A549 (cell line): ENCODE results near the gene ZDHHC11. TPM values are rescaled to one million over a fixed set of nuclear protein-coding genes. Genes with fewer than 3 reads are reported as not detected.

Source experiments
- ATAC-seq, 2 experiments: fragments of 200-7000 bp in 1 of 2; fragments of >200 bp in 1 of 2; cut with Nextera tagmentation in 1 of 2; cut with Tn5 transposase in 1 of 2; 3 replicates each; pipeline versions ENCODE4 v1.8.0 to v1.9.1; 2018 to 2020; ENCODE audit warnings: mild to moderate bottlenecking in 1 of 2, moderate library complexity in 1 of 2
- CTCF ChIA-PET: fragments of 300-600 bp; sonication (Branson Sonifier 250); formaldehyde crosslinking; extraction: SDS; loops from one replicate; lab custom pipeline; 2021; ENCODE audit warnings: antibody characterized with exemption, inconsistent platforms; lab: Yijun Ruan, JAX
- POLR2A ChIA-PET: fragments of 350-600 bp; formaldehyde crosslinking; extraction: SDS; loops from one replicate; lab custom pipeline; 2021; ENCODE audit warnings: antibody characterized with exemption, inconsistent platforms; lab: Yijun Ruan, JAX
- DNase-seq, 2 experiments: peaks; one replicate each; pipeline versions ENCODE4 v3.0.0 to v3.0.0-alpha.2; 2011 to 2016; ENCODE audit warnings: low read depth in 1 of 2, low spot score in 1 of 2
- FAIRE-seq: peaks from 2 replicates; lab custom pipeline; 2011; peaks lifted over from hg19 to GRCh38; lab: Jason Lieb, UNC
- H3K27ac ChIP-seq, 2 experiments: fragments of >200 bp; sonication (Bioruptor Twin); formaldehyde crosslinking; 3 replicates each; pipeline ENCODE4 v1.5.1; 2016 to 2017
- H3K4me1 ChIP-seq: fragments of >200 bp; sonication (Bioruptor Twin); formaldehyde crosslinking; 3 replicates; pipeline ENCODE4 v1.6.1; 2016
- H3K4me2 ChIP-seq: fragments of >200 bp; sonication (Bioruptor Twin); formaldehyde crosslinking; 3 replicates; pipeline ENCODE4 v1.6.1; 2016
- H3K4me3 ChIP-seq: fragments of >200 bp; sonication (Bioruptor Twin); formaldehyde crosslinking; 3 replicates; pipeline ENCODE4 v1.5.1; 2016
- H3K9me3 ChIP-seq: fragments of >200 bp; sonication (Bioruptor Twin); formaldehyde crosslinking; 3 replicates; pipeline ENCODE4 v1.6.1; 2016
- BHLHE40 ChIP-seq: IDR thresholded peaks from 2 replicates; pipeline ENCODE4 v1.6.1; 2012; ENCODE audit warnings: low read depth, low read length, inconsistent platforms
- CBX8 ChIP-seq: fragments of 200-600 bp; sonication (generic); IDR thresholded peaks from 2 replicates; pipeline ENCODE4 v1.6.1; 2016
- EHMT2 ChIP-seq: fragments of 200-600 bp; sonication (generic); IDR thresholded peaks from 2 replicates; pipeline ENCODE4 v1.6.1; 2016; ENCODE audit warnings: antibody characterized with exemption, low read depth, mild to moderate bottlenecking, moderate library complexity
- EP300 ChIP-seq, 2 experiments: fragments of >200 bp; sonication (Bioruptor Twin); formaldehyde crosslinking; IDR thresholded peaks; 2 replicates in 1 of 2; 3 replicates in 1 of 2; pipeline ENCODE4 v1.6.1; 2016 to 2017
- FOSB ChIP-seq: fragments of 250-450 bp; sonication (Bioruptor Pico); IDR thresholded peaks from 2 replicates; pipeline ENCODE4 v1.5.0; 2020; ENCODE audit warnings: mild to moderate bottlenecking, moderate library complexity
- HOXB13 ChIP-seq: fragments of 250-450 bp; sonication (Bioruptor Pico); IDR thresholded peaks from 2 replicates; pipeline ENCODE4 v1.5.0; 2020; ENCODE audit warnings: low read depth, mild to moderate bottlenecking, moderate library complexity
- MAFK ChIP-seq: fragments of 450-650 bp; IDR thresholded peaks from 2 replicates; pipeline ENCODE4 v1.6.1; 2014; ENCODE audit not compliant: partially characterized antibody
- NFE2L2 ChIP-seq: fragments of 150-350 bp; conservative IDR thresholded peaks from 2 replicates; pipeline ENCODE4 v1.6.1; 2014; ENCODE audit warnings: low read length
- NPAS2 ChIP-seq: fragments of 250-450 bp; sonication (Bioruptor Pico); IDR thresholded peaks from 2 replicates; pipeline ENCODE4 v1.8.0; 2022; ENCODE audit warnings: mild to moderate bottlenecking, moderate library complexity, borderline replicate concordance
- POLR2A ChIP-seq: IDR thresholded peaks from 2 replicates; pipeline ENCODE4 v1.6.1; 2012; ENCODE audit warnings: mild to moderate bottlenecking, low read length
- RAD21 ChIP-seq, 2 experiments: fragments of >200 bp in 1 of 2; sonication (Bioruptor Twin) in 1 of 2; formaldehyde crosslinking in 1 of 2; IDR thresholded peaks in 1 of 2; conservative IDR thresholded peaks in 1 of 2; 2 replicates in 1 of 2; 3 replicates in 1 of 2; pipeline ENCODE4 v1.6.1; 2012 to 2018; ENCODE audit warnings: inconsistent platforms in 1 of 2
- RFX5 ChIP-seq: fragments of 450-650 bp; IDR thresholded peaks from 2 replicates; pipeline ENCODE4 v1.7.1; 2014; ENCODE audit warnings: antibody characterized with exemption, mild to moderate bottlenecking, moderate library complexity
- TFCP2L1 ChIP-seq: fragments of 250-450 bp; sonication (Bioruptor Pico); IDR thresholded peaks from 2 replicates; pipeline ENCODE4 v1.5.0; 2021; ENCODE audit warnings: mild to moderate bottlenecking
- TP53 ChIP-seq: fragments of 250-450 bp; sonication (Bioruptor Pico); IDR thresholded peaks from 2 replicates; pipeline ENCODE4 v1.5.0; 2021; ENCODE audit warnings: mild to moderate bottlenecking, moderate library complexity
- ZC3H11A ChIP-seq: fragments of 450-650 bp; IDR thresholded peaks from 2 replicates; pipeline ENCODE4 v1.6.1; 2014; ENCODE audit warnings: antibody characterized with exemption, mild to moderate bottlenecking
- ZNF302 ChIP-seq: fragments of 250-450 bp; sonication (Bioruptor Pico); IDR thresholded peaks from 2 replicates; pipeline ENCODE4 v1.9.0; 2021; ENCODE audit warnings: inconsistent platforms, mild to moderate bottlenecking, moderate library complexity
- WGBS: methylation state at CpG from one replicate; pipeline ENCODE4 v1.1.6; 2017; ENCODE audit errors: missing lambda C conversion rate; 5-methylcytosine and 5-hydroxymethylcytosine counted together
- polyA plus RNA-seq, 4 experiments: library from polyadenylated mRNA; depleted of rRNA in 3 of 4; stranded (reverse); fragments of >200 nt; fragmentation: RNase III in 1 of 4; extraction: RNeasy Plus Mini Kit Qiagen cat#74134 plus additional on column Dnase treatment in 1 of 4; gene quantifications; 2 replicates in 3 of 4; 3 replicates in 1 of 4; pipeline ENCODE4 v1.2.3, GENCODE V29; 2011 to 2017
- TF ChIP-seq, protein P1 (sequence below): fragments of >200 bp; sonication (Bioruptor Twin); formaldehyde crosslinking; IDR thresholded peaks from 2 replicates; pipeline ENCODE4 v1.6.1; 2016
- TF ChIP-seq, protein P2 (sequence below): fragments of 200-600 bp; sonication (generic); IDR thresholded peaks from 2 replicates; pipeline ENCODE4 v1.6.1; 2016; ENCODE audit warnings: antibody characterized with exemption, mild to moderate bottlenecking, moderate library complexity
- TF ChIP-seq, protein P3 (sequence below): fragments of 150-350 bp; IDR thresholded peaks from 2 replicates; pipeline ENCODE4 v1.6.1; 2014; ENCODE audit warnings: low read depth, mild to moderate bottlenecking, low read length
- TF ChIP-seq, protein P4 (sequence below): IDR thresholded peaks from 2 replicates; pipeline ENCODE4 v1.6.1; 2012; ENCODE audit warnings: low read depth, borderline replicate concordance
- TF ChIP-seq, protein P5 (sequence below): fragments of 250-450 bp; sonication (Bioruptor Pico); IDR thresholded peaks from 2 replicates; pipeline ENCODE4 v1.5.0; 2020; ENCODE audit warnings: low read depth, mild to moderate bottlenecking, moderate library complexity

The ZDHHC11 gene
- polyA plus RNA-seq, 2 of the 4 experiments (the other 2 are of a cell fraction) = 2.6 to 13.7 TPM

DNA sequence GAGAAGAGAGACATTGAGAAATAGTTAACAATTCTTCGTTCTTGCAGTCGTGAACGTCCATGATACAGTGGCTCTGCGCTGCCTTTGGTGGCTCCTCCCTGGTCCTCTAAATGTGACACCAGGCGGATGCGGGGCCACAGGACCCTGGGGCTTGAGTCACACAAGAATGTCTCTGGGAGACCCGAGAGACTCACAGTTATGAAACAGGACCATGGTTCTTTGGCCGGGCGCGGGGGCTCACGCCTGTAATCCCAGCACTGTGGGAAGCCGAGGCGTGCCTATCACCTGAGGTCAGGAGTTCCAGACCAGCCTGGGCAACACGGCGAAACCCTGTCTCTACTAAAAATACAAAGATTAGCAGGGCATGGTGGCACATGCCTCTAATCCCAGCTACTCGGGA lies 767 bp upstream of the ZDHHC11 start:
- Histone ChIP-seq H3K4me2 (no peak overlapping the region), H3K4me3 (no peak overlapping the region), H3K27ac (no peak overlapping the region), H3K4me1 (no peaks in the 10 kb centered on the region), H3K9me3 (no peaks in the 10 kb centered on the region)
- WGBS = 86% methylated on average over 9 of the region's 16 CpGs
- ATAC-seq (no peak), DNase-seq (no peak), FAIRE-seq (no peak)
- ChIA-PET CTCF (no interaction called here), POLR2A (no interaction called here)
- no peak for TF ChIP-seq POLR2A
- no peak for TF ChIP-seq ZNF302 (CRISPR knock-in tag)
- TF ChIP-seq CBX8 = no peak
- TF ChIP-seq BHLHE40 = no peak
- TF ChIP-seq RFX5 = no peak
- TF ChIP-seq, protein P1, sequence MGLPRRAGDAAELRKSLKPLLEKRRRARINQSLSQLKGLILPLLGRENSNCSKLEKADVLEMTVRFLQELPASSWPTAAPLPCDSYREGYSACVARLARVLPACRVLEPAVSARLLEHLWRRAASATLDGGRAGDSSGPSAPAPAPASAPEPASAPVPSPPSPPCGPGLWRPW = no peak
- no peak for TF ChIP-seq TFCP2L1 (CRISPR knock-in tag)
- no peak for TF ChIP-seq NFE2L2

DNA sequence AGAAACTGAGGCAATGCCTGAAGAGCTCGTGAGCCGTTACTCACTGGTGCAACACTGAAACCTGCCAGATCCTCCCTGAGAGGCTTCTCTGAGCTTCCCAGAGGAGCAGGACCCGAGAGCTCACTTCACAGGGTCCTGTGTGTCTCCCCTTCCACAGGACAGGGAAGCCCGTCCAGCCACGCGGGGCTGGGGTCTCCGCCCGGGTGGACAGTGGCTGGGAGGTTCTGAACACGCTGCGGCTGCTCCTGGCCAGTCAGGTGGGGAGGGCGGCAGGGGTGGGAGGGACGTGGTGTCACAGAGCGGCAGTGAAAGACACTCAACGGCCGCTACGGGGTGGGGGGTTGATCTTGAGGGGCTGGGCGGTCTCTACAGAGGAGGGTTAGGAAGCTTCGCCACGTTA lies 290 bp upstream of the ZDHHC11 start:
- no peak for DNase-seq
- ATAC-seq = no peak
- no peak overlapping the region for H3K4me2 ChIP-seq
- FAIRE-seq = no peak
- WGBS = 93% methylated on average over 10 of the region's 19 CpGs
- H3K27ac ChIP-seq = no peak overlapping the region
- CTCF ChIA-PET = no interaction called here
- POLR2A ChIA-PET = no interaction called here
- H3K4me1 ChIP-seq = no peaks in the 10 kb centered on the region
- no peaks in the 10 kb centered on the region for H3K9me3 ChIP-seq
- H3K4me3 ChIP-seq = no peak overlapping the region
- TF ChIP-seq FOSB (CRISPR knock-in tag) (no peak), ZC3H11A (no peak), TP53 (CRISPR knock-in tag) (no peak), ZNF302 (CRISPR knock-in tag) (no peak), NPAS2 (CRISPR knock-in tag) (no peak), BHLHE40 (no peak), HOXB13 (no peak), EP300 (IDR thresholded peaks at IDR 0.05) (no peak), CBX8 (no peak), MAFK (no peak), RAD21 (conservative IDR thresholded peaks at IDR 0.05 in 1 of 2, IDR thresholded peaks at IDR 0.05 in 1 of 2) (no peak), EHMT2 (no peak)
- TF ChIP-seq, protein P2, sequence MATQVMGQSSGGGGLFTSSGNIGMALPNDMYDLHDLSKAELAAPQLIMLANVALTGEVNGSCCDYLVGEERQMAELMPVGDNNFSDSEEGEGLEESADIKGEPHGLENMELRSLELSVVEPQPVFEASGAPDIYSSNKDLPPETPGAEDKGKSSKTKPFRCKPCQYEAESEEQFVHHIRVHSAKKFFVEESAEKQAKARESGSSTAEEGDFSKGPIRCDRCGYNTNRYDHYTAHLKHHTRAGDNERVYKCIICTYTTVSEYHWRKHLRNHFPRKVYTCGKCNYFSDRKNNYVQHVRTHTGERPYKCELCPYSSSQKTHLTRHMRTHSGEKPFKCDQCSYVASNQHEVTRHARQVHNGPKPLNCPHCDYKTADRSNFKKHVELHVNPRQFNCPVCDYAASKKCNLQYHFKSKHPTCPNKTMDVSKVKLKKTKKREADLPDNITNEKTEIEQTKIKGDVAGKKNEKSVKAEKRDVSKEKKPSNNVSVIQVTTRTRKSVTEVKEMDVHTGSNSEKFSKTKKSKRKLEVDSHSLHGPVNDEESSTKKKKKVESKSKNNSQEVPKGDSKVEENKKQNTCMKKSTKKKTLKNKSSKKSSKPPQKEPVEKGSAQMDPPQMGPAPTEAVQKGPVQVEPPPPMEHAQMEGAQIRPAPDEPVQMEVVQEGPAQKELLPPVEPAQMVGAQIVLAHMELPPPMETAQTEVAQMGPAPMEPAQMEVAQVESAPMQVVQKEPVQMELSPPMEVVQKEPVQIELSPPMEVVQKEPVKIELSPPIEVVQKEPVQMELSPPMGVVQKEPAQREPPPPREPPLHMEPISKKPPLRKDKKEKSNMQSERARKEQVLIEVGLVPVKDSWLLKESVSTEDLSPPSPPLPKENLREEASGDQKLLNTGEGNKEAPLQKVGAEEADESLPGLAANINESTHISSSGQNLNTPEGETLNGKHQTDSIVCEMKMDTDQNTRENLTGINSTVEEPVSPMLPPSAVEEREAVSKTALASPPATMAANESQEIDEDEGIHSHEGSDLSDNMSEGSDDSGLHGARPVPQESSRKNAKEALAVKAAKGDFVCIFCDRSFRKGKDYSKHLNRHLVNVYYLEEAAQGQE = no peak
- TF ChIP-seq, protein P3, sequence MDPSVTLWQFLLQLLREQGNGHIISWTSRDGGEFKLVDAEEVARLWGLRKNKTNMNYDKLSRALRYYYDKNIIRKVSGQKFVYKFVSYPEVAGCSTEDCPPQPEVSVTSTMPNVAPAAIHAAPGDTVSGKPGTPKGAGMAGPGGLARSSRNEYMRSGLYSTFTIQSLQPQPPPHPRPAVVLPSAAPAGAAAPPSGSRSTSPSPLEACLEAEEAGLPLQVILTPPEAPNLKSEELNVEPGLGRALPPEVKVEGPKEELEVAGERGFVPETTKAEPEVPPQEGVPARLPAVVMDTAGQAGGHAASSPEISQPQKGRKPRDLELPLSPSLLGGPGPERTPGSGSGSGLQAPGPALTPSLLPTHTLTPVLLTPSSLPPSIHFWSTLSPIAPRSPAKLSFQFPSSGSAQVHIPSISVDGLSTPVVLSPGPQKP = no peak
- TF ChIP-seq, protein P1 = no peak
- TF ChIP-seq, protein P4, sequence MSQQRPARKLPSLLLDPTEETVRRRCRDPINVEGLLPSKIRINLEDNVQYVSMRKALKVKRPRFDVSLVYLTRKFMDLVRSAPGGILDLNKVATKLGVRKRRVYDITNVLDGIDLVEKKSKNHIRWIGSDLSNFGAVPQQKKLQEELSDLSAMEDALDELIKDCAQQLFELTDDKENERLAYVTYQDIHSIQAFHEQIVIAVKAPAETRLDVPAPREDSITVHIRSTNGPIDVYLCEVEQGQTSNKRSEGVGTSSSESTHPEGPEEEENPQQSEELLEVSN = no peak
- TF ChIP-seq, protein P5, sequence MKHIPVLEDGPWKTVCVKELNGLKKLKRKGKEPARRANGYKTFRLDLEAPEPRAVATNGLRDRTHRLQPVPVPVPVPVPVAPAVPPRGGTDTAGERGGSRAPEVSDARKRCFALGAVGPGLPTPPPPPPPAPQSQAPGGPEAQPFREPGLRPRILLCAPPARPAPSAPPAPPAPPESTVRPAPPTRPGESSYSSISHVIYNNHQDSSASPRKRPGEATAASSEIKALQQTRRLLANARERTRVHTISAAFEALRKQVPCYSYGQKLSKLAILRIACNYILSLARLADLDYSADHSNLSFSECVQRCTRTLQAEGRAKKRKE (CRISPR knock-in tag) = no peak
